Body of pancreas (tissue), 4 donors: ENCODE data around the gene PSD2.

Source experiments
- POLR2A ChIP-seq, 3 donors: fragments of 450-650 bp; IDR thresholded peaks; one replicate each; pipeline ENCODE4 v1.6.1; 2016; ENCODE audit warnings: antibody characterized with exemption in 3 of 3, mild to moderate bottlenecking in 2 of 3
- TF ChIP-seq, protein P1 (sequence below), 7 experiments: fragments of 450-650 bp in 4 of 7; fragments of 200-600 bp in 3 of 7; sonication (generic) in 3 of 7; IDR thresholded peaks; one replicate each; pipeline ENCODE4 v1.5.1; 2016 to 2019; ENCODE audit warnings: antibody characterized with exemption in 7 of 7

DNA sequence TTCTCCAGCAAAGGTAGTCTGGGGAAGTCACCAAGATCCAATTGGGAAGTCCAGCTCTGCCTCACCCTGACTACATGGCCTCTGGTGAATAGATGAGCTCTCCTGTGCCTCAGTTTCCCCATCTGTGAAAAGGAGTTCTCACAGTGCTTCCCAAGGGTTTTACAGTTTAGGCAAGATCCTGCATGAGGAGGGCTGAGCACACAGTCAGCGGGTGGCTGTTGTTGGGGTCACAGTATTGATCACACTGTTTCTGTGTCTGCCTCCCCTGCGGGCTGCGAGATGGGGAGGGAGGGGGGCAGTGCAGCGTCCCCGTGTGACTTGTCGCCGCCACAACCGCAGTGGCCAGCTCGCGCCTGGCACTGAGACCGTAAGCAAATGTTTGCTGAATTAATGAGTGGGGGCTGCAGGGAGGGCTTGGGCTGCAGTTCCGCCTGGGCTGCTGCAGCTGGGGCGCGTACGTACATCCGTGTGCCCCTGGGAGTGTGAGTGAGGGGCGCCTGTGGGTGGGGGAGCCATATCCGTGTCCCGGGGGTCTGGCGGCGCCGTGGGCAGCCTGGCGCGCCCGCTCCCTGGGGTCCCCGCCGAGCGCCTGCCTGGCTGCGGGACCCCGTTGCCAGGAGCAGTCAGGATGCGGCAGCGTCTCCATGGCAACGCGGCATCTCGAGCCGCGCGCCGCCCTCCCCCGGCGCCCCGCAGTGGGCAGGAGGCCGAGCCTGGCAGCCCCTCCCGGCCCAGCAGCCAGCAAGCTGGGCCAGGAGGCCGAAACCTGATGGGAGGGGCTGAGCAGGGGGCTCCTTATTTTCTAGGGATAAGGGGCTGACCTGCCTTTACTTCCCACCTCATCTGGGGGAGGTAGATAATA lies 31.4 kb upstream of the PSD2 start:
- TF ChIP-seq POLR2A (IDR thresholded peaks at IDR 0.05): no peak
- TF ChIP-seq, protein P1, sequence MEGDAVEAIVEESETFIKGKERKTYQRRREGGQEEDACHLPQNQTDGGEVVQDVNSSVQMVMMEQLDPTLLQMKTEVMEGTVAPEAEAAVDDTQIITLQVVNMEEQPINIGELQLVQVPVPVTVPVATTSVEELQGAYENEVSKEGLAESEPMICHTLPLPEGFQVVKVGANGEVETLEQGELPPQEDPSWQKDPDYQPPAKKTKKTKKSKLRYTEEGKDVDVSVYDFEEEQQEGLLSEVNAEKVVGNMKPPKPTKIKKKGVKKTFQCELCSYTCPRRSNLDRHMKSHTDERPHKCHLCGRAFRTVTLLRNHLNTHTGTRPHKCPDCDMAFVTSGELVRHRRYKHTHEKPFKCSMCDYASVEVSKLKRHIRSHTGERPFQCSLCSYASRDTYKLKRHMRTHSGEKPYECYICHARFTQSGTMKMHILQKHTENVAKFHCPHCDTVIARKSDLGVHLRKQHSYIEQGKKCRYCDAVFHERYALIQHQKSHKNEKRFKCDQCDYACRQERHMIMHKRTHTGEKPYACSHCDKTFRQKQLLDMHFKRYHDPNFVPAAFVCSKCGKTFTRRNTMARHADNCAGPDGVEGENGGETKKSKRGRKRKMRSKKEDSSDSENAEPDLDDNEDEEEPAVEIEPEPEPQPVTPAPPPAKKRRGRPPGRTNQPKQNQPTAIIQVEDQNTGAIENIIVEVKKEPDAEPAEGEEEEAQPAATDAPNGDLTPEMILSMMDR (IDR thresholded peaks at IDR 0.05): no peak
